Astrocyte (in vitro differentiated cells and primary cell): ENCODE measurements around the gene COMMD10. TPM values are rescaled to one million over a fixed set of nuclear protein-coding genes. Genes with fewer than 3 reads are reported as not detected.

Source experiments
- DNase-seq: peaks from one replicate; pipeline ENCODE4 v3.0.0-alpha.2; 2010; ENCODE audit warnings: low read depth
- FAIRE-seq: peaks from 2 replicates; lab custom pipeline; 2011; peaks lifted over from hg19 to GRCh38; lab: Jason Lieb, UNC
- H2AFZ ChIP-seq: 2 replicates; pipeline ENCODE4 v1.6.0; 2012; ENCODE audit warnings: low read depth, low read length, inconsistent platforms
- H3K27ac ChIP-seq: 2 replicates; pipeline ENCODE4 v1.5.1; 2011; ENCODE audit warnings: low read depth, low read length, inconsistent platforms
- H3K27me3 ChIP-seq: 2 replicates; pipeline ENCODE4 v1.6.0; 2011; ENCODE audit warnings: low read length, inconsistent platforms; ENCODE audit not compliant: insufficient read depth
- H3K36me3 ChIP-seq: 2 replicates; pipeline ENCODE4 v1.5.1; 2011; ENCODE audit warnings: low read length, inconsistent platforms; ENCODE audit not compliant: insufficient read depth
- H3K4me1 ChIP-seq: 2 replicates; pipeline ENCODE4 v1.5.1; 2011; ENCODE audit warnings: low read length, inconsistent platforms; ENCODE audit not compliant: insufficient read depth
- H3K4me2 ChIP-seq: 2 replicates; pipeline ENCODE4 v1.6.0; 2012; ENCODE audit warnings: low read length, inconsistent platforms
- H3K4me3 ChIP-seq: 2 replicates; pipeline ENCODE4 v1.5.1; 2011; ENCODE audit warnings: low read depth, mild to moderate bottlenecking, low read length, inconsistent platforms; ENCODE audit not compliant: insufficient read depth
- H3K79me2 ChIP-seq: 2 replicates; pipeline ENCODE4 v1.6.0; 2012; ENCODE audit warnings: mild to moderate bottlenecking, low read length, inconsistent platforms; ENCODE audit not compliant: insufficient read depth
- H3K9ac ChIP-seq: 2 replicates; pipeline ENCODE4 v1.6.0; 2012; ENCODE audit warnings: mild to moderate bottlenecking, low read length, inconsistent platforms
- H3K9me3 ChIP-seq: 2 replicates; pipeline ENCODE4 v1.5.1; 2012; ENCODE audit warnings: low read depth, mild to moderate bottlenecking, low read length, inconsistent platforms; ENCODE audit not compliant: insufficient read depth
- H4K20me1 ChIP-seq: 2 replicates; pipeline ENCODE4 v1.6.0; 2012; ENCODE audit warnings: low read length, inconsistent platforms; ENCODE audit not compliant: insufficient read depth
- H3K27ac Mint-ChIP-seq: one replicate; pipeline ENCODE4 v1.8.0; 2021; ENCODE audit warnings: mild to moderate bottlenecking, mixed read lengths; ENCODE audit not compliant: unreplicated experiment
- H3K27me3 Mint-ChIP-seq: one replicate; pipeline ENCODE4 v1.8.0; 2021; ENCODE audit warnings: low read depth, mixed read lengths; ENCODE audit not compliant: unreplicated experiment
- H3K36me3 Mint-ChIP-seq: one replicate; pipeline ENCODE4 v1.8.0; 2021; ENCODE audit warnings: low read depth, mixed read lengths; ENCODE audit not compliant: unreplicated experiment
- H3K4me1 Mint-ChIP-seq: one replicate; pipeline ENCODE4 v1.8.0; 2021; ENCODE audit warnings: low read depth, mixed read lengths; ENCODE audit not compliant: unreplicated experiment
- H3K4me3 Mint-ChIP-seq: one replicate; pipeline ENCODE4 v1.8.0; 2021; ENCODE audit warnings: mild to moderate bottlenecking, moderate library complexity, mixed read lengths; ENCODE audit not compliant: unreplicated experiment
- H3K9me3 Mint-ChIP-seq: one replicate; pipeline ENCODE4 v1.8.0; 2021; ENCODE audit warnings: mild to moderate bottlenecking, mixed read lengths; ENCODE audit not compliant: unreplicated experiment
- CTCF ChIP-seq: IDR thresholded peaks from 2 replicates; pipeline ENCODE4 v1.5.1; 2011; ENCODE audit warnings: low read depth, mild to moderate bottlenecking, inconsistent platforms, low read length, moderate library complexity; ENCODE audit not compliant: insufficient read depth
- EZH2 ChIP-seq: IDR thresholded peaks from 2 replicates; pipeline ENCODE4 v1.6.1; 2012; ENCODE audit warnings: mild to moderate bottlenecking, low read length, inconsistent platforms; ENCODE audit not compliant: insufficient read depth
- total RNA-seq: library from RNA; stranded (reverse); gene quantifications from 2 replicates; pipeline ENCODE4 v1.2.1, GENCODE V29; 2021

COMMD10 gene
- total RNA-seq, 1 donor from 2014 or later = 18.1 TPM

- H2AFZ ChIP-seq = no peak overlapping the region
- FAIRE-seq (no peak), DNase-seq (no peak)
- H3K9ac ChIP-seq = no peak overlapping the region
- H3K27ac ChIP-seq = no peak overlapping the region
- H3K4me2 ChIP-seq = no peak overlapping the region
- H3K4me1 ChIP-seq = no peaks in the 10 kb centered on the region
- Mint-ChIP-seq H3K27me3 (no peaks in the 10 kb centered on the region), H3K9me3 (peaks cover 4% of the 10 kb centered on the region), H3K27ac (no peak overlapping the region), H3K4me1 (no peaks in the 10 kb centered on the region), H3K36me3 (peaks cover 23% of the 10 kb centered on the region), H3K4me3 (no peak overlapping the region)
- H3K79me2 ChIP-seq = no peaks in the 10 kb centered on the region
- no peak for TF ChIP-seq EZH2
- H3K9me3 ChIP-seq = peaks cover 3% of the 10 kb centered on the region
- H4K20me1 ChIP-seq = no peaks in the 10 kb centered on the region
- H3K4me3 ChIP-seq = no peak overlapping the region
- H3K27me3 ChIP-seq = no peaks in the 10 kb centered on the region
- H3K36me3 ChIP-seq = peaks cover 2% of the 10 kb centered on the region
Measured at GRCh38 chr5:116308391-116308790, 223.6 kb downstream of the COMMD10 start.

GRCh38 chr5:116313366-116313765 lies 228.5 kb downstream of the COMMD10 start:
- no peaks in the 10 kb centered on the region for H3K4me1 Mint-ChIP-seq
- no peak overlapping the region for H3K4me2 ChIP-seq
- no peak overlapping the region for H3K4me3 ChIP-seq
- FAIRE-seq (no peak), DNase-seq (no peak)
- H3K36me3 ChIP-seq = peaks cover 2% of the 10 kb centered on the region
- H3K27ac Mint-ChIP-seq = no peak overlapping the region
- H3K27me3 Mint-ChIP-seq = no peaks in the 10 kb centered on the region
- H3K79me2 ChIP-seq = no peaks in the 10 kb centered on the region
- H3K9me3 ChIP-seq = no peaks in the 10 kb centered on the region
- TF ChIP-seq EZH2 (no peak), CTCF (no peak)
- H3K36me3 Mint-ChIP-seq = peaks cover 3% of the 10 kb centered on the region
- H3K27ac ChIP-seq = no peak overlapping the region
- no peaks in the 10 kb centered on the region for H4K20me1 ChIP-seq
- H3K4me1 ChIP-seq = no peaks in the 10 kb centered on the region
- no peak overlapping the region for H2AFZ ChIP-seq
- no peak overlapping the region for H3K4me3 Mint-ChIP-seq
- no peaks in the 10 kb centered on the region for H3K9me3 Mint-ChIP-seq
- no peaks in the 10 kb centered on the region for H3K27me3 ChIP-seq
- no peak overlapping the region for H3K9ac ChIP-seq

GRCh38 chr5:116315531-116315930 lies 230.7 kb downstream of the COMMD10 start:
- Histone ChIP-seq H3K4me2 (no peak overlapping the region), H3K9ac (no peak overlapping the region), H2AFZ (no peak overlapping the region), H3K79me2 (no peaks in the 10 kb centered on the region), H3K36me3 (peaks cover 2% of the 10 kb centered on the region), H3K4me1 (no peaks in the 10 kb centered on the region), H3K27me3 (no peaks in the 10 kb centered on the region), H3K27ac (no peak overlapping the region), H4K20me1 (no peaks in the 10 kb centered on the region), H3K4me3 (no peak overlapping the region), H3K9me3 (no peaks in the 10 kb centered on the region)
- H3K4me1 Mint-ChIP-seq = no peaks in the 10 kb centered on the region
- FAIRE-seq (no peak), DNase-seq (no peak)
- no peaks in the 10 kb centered on the region for H3K27me3 Mint-ChIP-seq
- no peaks in the 10 kb centered on the region for H3K9me3 Mint-ChIP-seq
- no peak overlapping the region for H3K27ac Mint-ChIP-seq
- TF ChIP-seq EZH2 = no peak
- no peak for TF ChIP-seq CTCF
- peaks cover 6% of the 10 kb centered on the region for H3K36me3 Mint-ChIP-seq
- H3K4me3 Mint-ChIP-seq = no peak overlapping the region
